HG03439 (cell line): ENCODE results near the gene SPACA6.
"Not testable (repeated sequence)": the region's sequence is repeated elsewhere in the genome, so short reads cannot be mapped to it uniquely, and the experiment has no call there.

ENCODE experiments used
- ATAC-seq: cut with Tn5 transposase; IDR thresholded peaks from one replicate; pipeline ENCODE4 v1.9.1; 2021; ENCODE audit warnings: mild to moderate bottlenecking, moderate library complexity; ENCODE audit not compliant: unreplicated experiment

SPACA6 gene

GRCh38 chr19:51733742-51734522, 40.8 kb downstream of the SPACA6 start:
- ATAC-seq, result no peak

GRCh38 chr19:51735759-51736449, 42.8 kb downstream of the SPACA6 start:
- no peak for ATAC-seq

GRCh38 chr19:51737389-51737788, 44.3 kb downstream of the SPACA6 start:
- no peak for ATAC-seq

- no peak for ATAC-seq
Measured at GRCh38 chr19:51737924-51738323, 44.8 kb downstream of the SPACA6 start.

- ATAC-seq, result not testable (repeated sequence)
Measured at GRCh38 chr19:51738523-51738922, 45.4 kb downstream of the SPACA6 start.

- ATAC-seq, result no peak
Measured at GRCh38 chr19:51739466-51740213, 46.5 kb downstream of the SPACA6 start.

- no peak for ATAC-seq
Measured at GRCh38 chr19:51740356-51740755, 47.2 kb downstream of the SPACA6 start.

GRCh38 chr19:51742789-51743188, 49.7 kb downstream of the SPACA6 start:
- no peak for ATAC-seq

GRCh38 chr19:51743405-51743804, 50.3 kb downstream of the SPACA6 start:
- no peak for ATAC-seq

GRCh38 chr19:51746731-51747130, 53.6 kb downstream of the SPACA6 start:
- ATAC-seq, result no peak

GRCh38 chr19:51749979-51750378, 56.8 kb downstream of the SPACA6 start:
- ATAC-seq, result no peak

GRCh38 chr19:51750400-51751094, 57.4 kb downstream of the SPACA6 start:
- no peak for ATAC-seq

GRCh38 chr19:51751655-51752054, 58.5 kb downstream of the SPACA6 start, which contains the start of gene FPR1:
Gene FPR1 (minus strand): TSS chr19:51751878. CDS start chr19:51746994, 4,884 bp downstream.
- no peak for ATAC-seq

GRCh38 chr19:51754109-51754508, 61.0 kb downstream of the SPACA6 start:
- ATAC-seq, result no peak

- ATAC-seq, result no peak
Measured at GRCh38 chr19:51754770-51755169, 61.6 kb downstream of the SPACA6 start.
